A673 (cell line): ENCODE measurements around the gene MYCN.

Experiments
- EZH2 ChIP-seq: fragments of 200-600 bp; sonication (generic); IDR thresholded peaks from 2 replicates; pipeline ENCODE4 v1.6.1; 2017; ENCODE audit warnings: borderline replicate concordance, low read depth, mild to moderate bottlenecking, mixed read lengths, antibody characterized with exemption, low read length; ENCODE audit not compliant: poor library complexity, severe bottlenecking
- TF ChIP-seq, protein P1 (sequence below): fragments of 300-800, 200-600 bp; sonication (generic); conservative IDR thresholded peaks from 2 replicates; pipeline ENCODE4 v1.5.1; 2017; ENCODE audit warnings: low read depth, mild to moderate bottlenecking, antibody characterized with exemption, low read length, moderate library complexity, mixed read lengths

DNA sequence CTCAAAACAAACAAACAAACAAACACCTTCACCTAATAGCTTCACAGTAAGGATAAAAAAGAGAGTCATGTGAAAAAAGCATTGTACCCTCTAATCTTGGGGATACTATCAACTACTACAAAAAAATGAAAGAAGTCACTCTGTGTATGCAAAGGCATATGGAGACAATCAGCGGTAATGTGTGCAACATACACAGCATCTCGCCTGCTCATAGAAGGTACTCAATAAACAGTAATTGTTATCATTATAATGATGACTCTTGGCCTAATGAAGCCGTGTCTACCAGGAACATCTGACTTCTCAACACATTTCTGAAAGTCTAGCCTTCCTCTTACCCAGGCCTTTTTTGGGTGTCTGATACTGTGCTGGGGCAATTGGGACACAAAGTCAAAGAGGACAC is 55.3 kb downstream of the MYCN start:
- TF ChIP-seq, protein P1, sequence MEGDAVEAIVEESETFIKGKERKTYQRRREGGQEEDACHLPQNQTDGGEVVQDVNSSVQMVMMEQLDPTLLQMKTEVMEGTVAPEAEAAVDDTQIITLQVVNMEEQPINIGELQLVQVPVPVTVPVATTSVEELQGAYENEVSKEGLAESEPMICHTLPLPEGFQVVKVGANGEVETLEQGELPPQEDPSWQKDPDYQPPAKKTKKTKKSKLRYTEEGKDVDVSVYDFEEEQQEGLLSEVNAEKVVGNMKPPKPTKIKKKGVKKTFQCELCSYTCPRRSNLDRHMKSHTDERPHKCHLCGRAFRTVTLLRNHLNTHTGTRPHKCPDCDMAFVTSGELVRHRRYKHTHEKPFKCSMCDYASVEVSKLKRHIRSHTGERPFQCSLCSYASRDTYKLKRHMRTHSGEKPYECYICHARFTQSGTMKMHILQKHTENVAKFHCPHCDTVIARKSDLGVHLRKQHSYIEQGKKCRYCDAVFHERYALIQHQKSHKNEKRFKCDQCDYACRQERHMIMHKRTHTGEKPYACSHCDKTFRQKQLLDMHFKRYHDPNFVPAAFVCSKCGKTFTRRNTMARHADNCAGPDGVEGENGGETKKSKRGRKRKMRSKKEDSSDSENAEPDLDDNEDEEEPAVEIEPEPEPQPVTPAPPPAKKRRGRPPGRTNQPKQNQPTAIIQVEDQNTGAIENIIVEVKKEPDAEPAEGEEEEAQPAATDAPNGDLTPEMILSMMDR = no peak
- TF ChIP-seq EZH2 = no peak
